HUES6 (cell line): ENCODE data around the gene KRTAP5-7.

ENCODE experiments used
- H3K27ac ChIP-seq: 2 replicates; pipeline ENCODE4 v1.7.0; 2013; ENCODE audit warnings: low read depth, mild to moderate bottlenecking, low read length, inconsistent platforms
- H3K27me3 ChIP-seq: 2 replicates; pipeline ENCODE4 v1.6.1; 2013; ENCODE audit warnings: low read length; ENCODE audit not compliant: control insufficient read depth, insufficient read depth
- H3K36me3 ChIP-seq: 2 replicates; pipeline ENCODE4 v1.6.1; 2013; ENCODE audit warnings: low read length; ENCODE audit not compliant: control insufficient read depth, insufficient read depth
- H3K4me1 ChIP-seq: 2 replicates; pipeline ENCODE4 v1.6.1; 2013; ENCODE audit warnings: low read length; ENCODE audit not compliant: control insufficient read depth, insufficient read depth
- H3K4me3 ChIP-seq: 2 replicates; pipeline ENCODE4 v1.5.1; 2013; ENCODE audit warnings: low read depth, low read length
- H3K9ac ChIP-seq: one replicate; pipeline ENCODE4 v1.6.1; 2013; ENCODE audit warnings: mild to moderate bottlenecking, low read length
- H3K9me3 ChIP-seq: 2 replicates; pipeline ENCODE4 v1.6.1; 2013; ENCODE audit warnings: low read depth, low read length; ENCODE audit not compliant: control insufficient read depth, insufficient read depth

Gene KRTAP5-7

GRCh38 chr11:71486320-71486719 lies 40.7 kb upstream of the KRTAP5-7 start:
- Histone ChIP-seq H3K9me3 (no peaks in the 10 kb centered on the region), H3K27ac (no peak overlapping the region), H3K4me1 (peaks cover 16% of the 10 kb centered on the region; the same call in 1 of the 2 replicates), H3K4me3 (no peak overlapping the region), H3K27me3 (no peaks in the 10 kb centered on the region), H3K36me3 (peaks cover 68% of the 10 kb centered on the region), H3K9ac (no peak overlapping the region)

GRCh38 chr11:71488681-71489270 lies 38.3 kb upstream of the KRTAP5-7 start:
- Histone ChIP-seq H3K27ac (peak overlapping the region; percentile 71; the same call in 1 of the 2 replicates), H3K4me1 (peaks cover 16% of the 10 kb centered on the region; the same call in 1 of the 2 replicates), H3K27me3 (no peaks in the 10 kb centered on the region), H3K36me3 (peaks cover 61% of the 10 kb centered on the region), H3K9me3 (no peaks in the 10 kb centered on the region), H3K9ac (peak overlapping the region; percentile 14), H3K4me3 (no peak overlapping the region)

- Histone ChIP-seq H3K27ac (no peak overlapping the region), H3K36me3 (peaks cover 58% of the 10 kb centered on the region), H3K9ac (no peak overlapping the region), H3K4me3 (no peak overlapping the region), H3K4me1 (peaks cover 16% of the 10 kb centered on the region; the same call in 1 of the 2 replicates), H3K27me3 (no peaks in the 10 kb centered on the region), H3K9me3 (no peaks in the 10 kb centered on the region)
Observed at GRCh38 chr11:71489311-71490043, 37.6 kb upstream of the KRTAP5-7 start.

GRCh38 chr11:71490044-71490730 lies 36.9 kb upstream of the KRTAP5-7 start:
- Histone ChIP-seq H3K36me3 (peaks cover 53% of the 10 kb centered on the region), H3K27ac (no peak overlapping the region), H3K9me3 (no peaks in the 10 kb centered on the region), H3K4me1 (peaks cover 16% of the 10 kb centered on the region; the same call in 1 of the 2 replicates), H3K9ac (no peak overlapping the region), H3K27me3 (no peaks in the 10 kb centered on the region), H3K4me3 (no peak overlapping the region)

- Histone ChIP-seq H3K9ac (no peak overlapping the region), H3K36me3 (peaks cover 53% of the 10 kb centered on the region), H3K9me3 (0 out of 2 replicates have a peak, but pooled peaks cover 1% of the 10 kb centered on the region), H3K27ac (no peak overlapping the region), H3K4me3 (no peak overlapping the region), H3K4me1 (peaks cover 16% of the 10 kb centered on the region; the same call in 1 of the 2 replicates), H3K27me3 (no peaks in the 10 kb centered on the region)
Observed at GRCh38 chr11:71490731-71491390, 36.2 kb upstream of the KRTAP5-7 start.

GRCh38 chr11:71491531-71491930 lies 35.5 kb upstream of the KRTAP5-7 start:
- Histone ChIP-seq H3K36me3 (peaks cover 53% of the 10 kb centered on the region), H3K27ac (no peak overlapping the region), H3K9me3 (peaks cover 6% of the 10 kb centered on the region; the same call in 1 of the 2 replicates), H3K4me3 (no peak overlapping the region), H3K4me1 (peaks cover 16% of the 10 kb centered on the region; the same call in 1 of the 2 replicates), H3K9ac (no peak overlapping the region), H3K27me3 (no peaks in the 10 kb centered on the region)

GRCh38 chr11:71491940-71492339 lies 35.1 kb upstream of the KRTAP5-7 start:
- no peak overlapping the region for H3K9ac ChIP-seq
- peaks cover 16% of the 10 kb centered on the region; the same call in 1 of the 2 replicates for H3K4me1 ChIP-seq
- H3K9me3 ChIP-seq = peaks cover 7% of the 10 kb centered on the region; the same call in 1 of the 2 replicates
- H3K36me3 ChIP-seq = peaks cover 56% of the 10 kb centered on the region
- no peak overlapping the region for H3K27ac ChIP-seq
- H3K27me3 ChIP-seq = no peaks in the 10 kb centered on the region
- no peak overlapping the region for H3K4me3 ChIP-seq

GRCh38 chr11:71495286-71496230 lies 31.5 kb upstream of the KRTAP5-7 start:
- no peaks in the 10 kb centered on the region for H3K4me1 ChIP-seq
- H3K27ac ChIP-seq = no peak overlapping the region
- peaks cover 7% of the 10 kb centered on the region; the same call in 1 of the 2 replicates for H3K9me3 ChIP-seq
- H3K9ac ChIP-seq = no peak overlapping the region
- peaks cover 77% of the 10 kb centered on the region for H3K36me3 ChIP-seq
- no peaks in the 10 kb centered on the region for H3K27me3 ChIP-seq
- H3K4me3 ChIP-seq = no peak overlapping the region

GRCh38 chr11:71496421-71496820 lies 30.6 kb upstream of the KRTAP5-7 start:
- Histone ChIP-seq H3K27me3 (no peaks in the 10 kb centered on the region), H3K9ac (no peak overlapping the region), H3K9me3 (peaks cover 7% of the 10 kb centered on the region; the same call in 1 of the 2 replicates), H3K4me3 (no peak overlapping the region), H3K4me1 (no peaks in the 10 kb centered on the region), H3K27ac (no peak overlapping the region), H3K36me3 (peaks cover 72% of the 10 kb centered on the region)

GRCh38 chr11:71498091-71498490 lies 29.0 kb upstream of the KRTAP5-7 start:
- Histone ChIP-seq H3K9me3 (peaks cover 7% of the 10 kb centered on the region; the same call in 1 of the 2 replicates), H3K27me3 (no peaks in the 10 kb centered on the region), H3K4me1 (no peaks in the 10 kb centered on the region), H3K27ac (no peak overlapping the region), H3K9ac (no peak overlapping the region), H3K36me3 (peaks cover 65% of the 10 kb centered on the region), H3K4me3 (no peak overlapping the region)
